HG03135 (cell line): ENCODE results near the gene TAF7L.
"Not testable (repeated sequence)": the region's sequence is repeated elsewhere in the genome, so short reads cannot be mapped to it uniquely, and the experiment has no call there.

ENCODE experiments used
- ATAC-seq: cut with Tn5 transposase; IDR thresholded peaks from one replicate; pipeline ENCODE4 v1.9.1; 2021; ENCODE audit warnings: mild to moderate bottlenecking, moderate library complexity; ENCODE audit not compliant: unreplicated experiment

TAF7L gene

GRCh38 chrX:101290957-101291603 lies at the start of gene TAF7L:
Gene TAF7L, minus strand, starts transcription at chrX:101291334. Its CDS starts 3,791 bp downstream, at chrX:101287543.
- no peak for ATAC-seq

GRCh38 chrX:101337776-101338271 lies 46.7 kb upstream of the TAF7L start:
- ATAC-seq, result no peak

GRCh38 chrX:101334310-101334709 lies 43.2 kb upstream of the TAF7L start:
- not testable (repeated sequence) for ATAC-seq

- ATAC-seq, result not testable (repeated sequence)
Observed at GRCh38 chrX:101326600-101326999, 35.5 kb upstream of the TAF7L start.

GRCh38 chrX:101303790-101304189 lies 12.7 kb upstream of the TAF7L start:
- no peak for ATAC-seq

GRCh38 chrX:101295603-101296002 lies 4.5 kb upstream of the TAF7L start:
- ATAC-seq, result not testable (repeated sequence)

- no peak for ATAC-seq
Observed at GRCh38 chrX:101287402-101287801, 3.7 kb downstream of the TAF7L start.

- no peak for ATAC-seq
Observed at GRCh38 chrX:101276238-101276637, 14.9 kb downstream of the TAF7L start.

GRCh38 chrX:101274198-101274597 lies 16.9 kb downstream of the TAF7L start:
- ATAC-seq, result no peak

GRCh38 chrX:101265869-101266428 lies 25.2 kb downstream of the TAF7L start:
- no peak for ATAC-seq

GRCh38 chrX:101263766-101264165 lies 27.4 kb downstream of the TAF7L start:
- no peak for ATAC-seq

GRCh38 chrX:101262590-101262989 lies 28.5 kb downstream of the TAF7L start:
- no peak for ATAC-seq

GRCh38 chrX:101260435-101260834 lies 30.7 kb downstream of the TAF7L start:
- ATAC-seq, result no peak

GRCh38 chrX:101258259-101258581 lies 32.9 kb downstream of the TAF7L start:
- ATAC-seq, result no peak

GRCh38 chrX:101257448-101258258 lies 33.5 kb downstream of the TAF7L start:
- ATAC-seq, result no peak

- no peak for ATAC-seq
Observed at GRCh38 chrX:101252634-101253033, 38.5 kb downstream of the TAF7L start.

GRCh38 chrX:101241531-101241930 lies 49.6 kb downstream of the TAF7L start:
- ATAC-seq, result no peak

GRCh38 chrX:101237041-101237440 lies 54.1 kb downstream of the TAF7L start:
- ATAC-seq, result no peak

GRCh38 chrX:101232316-101232715 lies 58.8 kb downstream of the TAF7L start:
- ATAC-seq, result no peak

GRCh38 chrX:101231080-101231479 lies 60.1 kb downstream of the TAF7L start:
- ATAC-seq, result no peak

- no peak for ATAC-seq
Observed at GRCh38 chrX:101230636-101231035, 60.5 kb downstream of the TAF7L start.

- no peak for ATAC-seq
Observed at GRCh38 chrX:101229170-101229569, 62.0 kb downstream of the TAF7L start.
